ENCODE results near the gene TECTA.

Gene TECTA

DNA sequence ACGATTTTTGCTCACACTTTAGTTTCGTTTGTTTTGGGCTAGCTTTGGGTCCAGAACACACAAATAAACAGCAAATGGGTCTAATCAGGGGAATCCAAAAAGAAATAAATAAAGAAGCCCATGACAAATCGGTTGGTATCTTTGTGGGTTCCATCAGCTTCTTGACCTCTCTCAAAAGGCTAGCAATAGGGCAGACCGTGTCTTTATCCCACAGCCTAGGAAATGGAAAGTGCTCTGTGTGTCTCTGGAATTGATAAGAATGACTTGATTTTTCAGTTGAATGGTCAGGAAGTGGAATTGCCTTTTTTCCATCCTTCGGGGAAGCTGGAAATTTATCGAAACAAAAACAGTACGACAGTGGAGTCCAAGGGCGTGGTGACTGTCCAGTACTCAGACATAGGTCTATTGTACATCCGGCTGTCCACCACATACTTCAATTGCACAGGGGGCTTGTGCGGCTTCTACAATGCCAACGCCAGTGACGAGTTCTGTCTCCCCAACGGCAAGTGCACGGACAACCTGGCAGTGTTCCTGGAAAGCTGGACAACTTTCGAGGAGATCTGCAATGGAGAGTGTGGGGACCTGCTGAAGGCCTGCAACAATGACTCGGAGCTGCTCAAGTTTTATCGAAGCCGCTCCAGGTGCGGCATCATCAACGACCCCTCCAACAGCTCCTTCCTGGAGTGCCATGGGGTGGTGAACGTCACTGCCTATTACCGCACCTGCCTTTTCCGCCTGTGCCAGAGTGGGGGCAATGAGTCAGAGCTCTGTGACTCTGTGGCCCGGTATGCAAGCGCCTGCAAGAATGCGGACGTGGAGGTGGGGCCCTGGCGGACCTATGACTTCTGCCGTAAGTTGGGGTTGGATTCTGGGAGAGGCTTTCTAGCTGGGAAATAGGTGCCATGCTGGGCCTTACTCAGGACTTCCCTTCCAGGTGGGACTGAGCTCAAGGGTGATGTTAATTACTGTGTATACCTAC, 28.6 kb downstream of the TECTA start:
- FAIRE-seq (no peak), DNase-seq (ENCODE audit: insufficient read length, low spot score) (no peak)
- no peak for TF ChIP-seq POLR2A (IDR thresholded peaks at IDR 0.05; ENCODE audit: low read depth, low read length)

DNA sequence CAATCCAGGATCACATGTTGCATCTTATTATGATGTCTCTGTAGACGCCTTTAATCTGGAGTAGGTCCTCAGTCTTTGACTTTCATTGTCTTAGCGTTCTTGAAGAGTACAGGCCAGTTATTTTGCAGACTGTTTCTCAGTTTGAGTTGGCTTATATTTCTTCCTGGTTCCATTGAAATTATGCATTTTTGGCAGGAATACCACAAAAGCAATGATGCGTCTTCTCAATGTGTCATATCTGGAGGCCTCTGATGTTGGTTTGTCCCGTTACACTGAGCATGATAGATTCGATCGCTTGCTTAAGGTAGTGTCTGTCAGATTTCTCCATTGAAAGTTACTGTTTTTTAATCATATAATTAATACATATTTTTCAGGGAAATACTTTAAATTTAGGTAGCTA, 30.6 kb downstream of the TECTA start:
- DNase-seq (ENCODE audit: insufficient read length, low spot score) (no peak), FAIRE-seq (no peak)
- no peak for TF ChIP-seq POLR2A (IDR thresholded peaks at IDR 0.05; ENCODE audit: low read depth, low read length)

DNA sequence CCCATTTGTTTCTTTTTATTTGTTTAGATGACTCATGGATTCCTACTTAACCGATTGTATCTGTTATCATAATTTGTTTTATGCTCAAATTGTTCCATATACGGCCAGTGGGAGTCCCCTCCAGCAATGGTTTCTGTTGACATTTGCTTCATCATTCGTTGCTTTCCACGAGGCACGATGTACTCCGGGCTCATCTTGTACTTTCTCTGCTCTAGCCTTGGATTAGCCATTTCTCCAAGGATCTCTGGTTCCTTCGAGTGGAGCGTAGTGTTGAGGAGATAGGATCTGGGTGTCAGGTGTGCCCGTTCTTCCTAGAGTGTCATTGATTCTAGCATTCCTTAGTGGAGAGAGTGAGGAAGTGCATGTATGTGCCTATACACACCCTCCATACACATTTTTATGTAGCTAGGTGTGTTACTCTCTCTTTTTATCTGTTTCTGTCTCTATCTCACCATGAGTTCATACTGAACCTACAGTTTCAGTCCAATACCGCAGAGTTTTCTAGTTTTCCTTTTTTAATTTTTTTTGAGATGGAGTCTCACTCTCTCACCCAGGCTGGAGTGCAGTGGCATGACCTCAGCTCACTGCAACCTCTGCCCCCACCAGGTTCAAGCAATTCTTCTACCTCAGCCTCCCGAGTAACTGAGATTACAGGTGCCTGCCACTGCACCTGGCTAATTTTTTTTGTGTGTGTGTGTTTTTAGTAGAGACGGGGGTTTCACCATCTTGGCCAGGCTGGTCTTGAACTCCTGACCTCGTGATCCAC, 31.4 kb downstream of the TECTA start:
- DNase-seq (ENCODE audit: insufficient read length, low spot score) (no peak), FAIRE-seq (no peak)
- no peak for TF ChIP-seq POLR2A (IDR thresholded peaks at IDR 0.05; ENCODE audit: low read depth, low read length)

DNA sequence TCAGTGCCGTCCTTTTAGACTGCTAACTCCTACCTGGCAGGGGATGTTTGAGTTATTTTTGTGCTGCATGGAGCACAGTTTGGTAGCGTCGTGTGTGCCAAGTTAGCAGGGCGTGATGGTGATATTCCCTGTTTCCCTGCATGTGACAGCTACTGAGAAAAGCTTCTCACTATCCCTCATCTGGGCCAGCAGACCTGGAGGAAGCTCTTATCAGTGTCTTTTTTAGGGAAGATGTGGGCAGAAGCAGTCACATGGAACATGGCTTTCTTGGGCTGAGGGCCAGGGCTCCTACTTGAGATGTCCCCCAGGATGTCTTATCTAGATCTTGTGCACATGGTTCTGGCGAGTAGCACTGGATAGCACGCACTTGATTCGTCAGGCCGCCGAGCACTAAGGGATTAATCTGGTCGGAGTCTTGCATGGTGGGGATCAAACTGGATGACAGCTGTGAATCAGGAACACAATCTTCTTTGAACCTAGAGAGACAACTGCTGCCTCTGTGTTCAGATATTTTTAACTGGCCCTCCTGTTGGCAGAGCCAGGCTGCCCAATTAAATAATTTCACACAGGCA, 33.8 kb downstream of the TECTA start:
- no peak for DNase-seq (ENCODE audit: insufficient read length, low spot score)
- TF ChIP-seq POLR2A (IDR thresholded peaks at IDR 0.05; ENCODE audit: low read depth, low read length), result no peak
- FAIRE-seq, result no peak

DNA sequence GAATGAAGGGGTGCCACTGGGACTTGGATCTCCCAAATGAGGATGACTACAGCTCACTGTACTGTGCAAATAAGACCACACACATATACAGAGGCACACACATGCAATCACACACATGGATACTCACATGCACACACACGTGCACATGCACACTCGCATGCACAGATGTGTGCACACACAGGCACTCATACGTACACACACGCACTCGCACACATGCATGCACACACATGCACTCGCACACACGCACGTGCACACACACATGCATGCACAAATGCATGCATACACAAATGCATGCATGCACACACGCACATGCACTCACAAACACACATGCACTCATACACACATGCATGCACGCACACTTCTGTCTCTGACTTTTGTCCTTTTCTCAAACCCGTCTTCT, 36.0 kb downstream of the TECTA start:
- no peak for DNase-seq (ENCODE audit: insufficient read length, low spot score)
- FAIRE-seq, result no peak
- TF ChIP-seq POLR2A (IDR thresholded peaks at IDR 0.05; ENCODE audit: low read depth, low read length), result no peak

DNA sequence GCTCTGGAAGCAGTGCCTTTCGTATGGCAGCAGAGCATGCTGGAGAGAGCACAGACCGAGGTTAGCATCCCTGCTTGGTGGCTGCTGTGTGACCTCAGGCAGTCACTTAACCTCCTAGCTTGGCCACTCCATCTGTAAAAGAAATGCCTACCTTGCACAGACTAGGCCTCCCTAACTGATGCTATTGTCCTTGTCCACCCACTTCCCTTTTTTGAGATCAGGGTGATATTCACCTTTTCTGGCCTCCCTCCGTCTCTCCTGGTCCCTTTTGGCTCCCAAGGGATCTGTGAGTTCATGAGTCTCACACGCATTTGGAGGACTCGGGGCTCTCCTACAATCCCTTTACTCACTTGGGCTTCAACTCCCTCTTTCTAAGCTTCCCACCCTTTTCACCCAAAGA, 37.2 kb downstream of the TECTA start:
- FAIRE-seq (no peak), DNase-seq (ENCODE audit: insufficient read length, low spot score) (no peak)
- TF ChIP-seq POLR2A (IDR thresholded peaks at IDR 0.05; ENCODE audit: low read depth, low read length), result no peak

DNA sequence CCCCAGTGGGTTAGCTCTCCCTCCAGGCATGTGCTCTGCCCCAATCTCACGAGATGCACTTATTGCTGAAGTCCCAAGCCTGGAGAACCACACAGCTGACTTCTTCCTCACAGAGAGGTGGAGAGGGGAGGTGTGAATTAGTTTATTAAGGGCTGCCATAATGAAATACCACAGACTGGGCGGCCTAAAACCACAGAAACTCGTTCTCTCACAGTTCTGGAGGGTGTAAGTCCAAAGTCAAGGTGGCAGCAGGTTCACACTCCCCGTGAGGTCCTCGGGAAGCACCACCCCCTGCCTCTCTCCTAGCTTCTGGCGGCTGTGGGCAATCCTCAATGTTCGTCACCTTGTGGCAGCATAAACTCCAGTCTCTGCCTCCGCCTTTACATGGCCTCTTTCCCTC, 39.3 kb downstream of the TECTA start:
- DNase-seq (ENCODE audit: insufficient read length, low spot score), result no peak
- no peak for FAIRE-seq
- no peak for TF ChIP-seq POLR2A (IDR thresholded peaks at IDR 0.05; ENCODE audit: low read depth, low read length)

DNA sequence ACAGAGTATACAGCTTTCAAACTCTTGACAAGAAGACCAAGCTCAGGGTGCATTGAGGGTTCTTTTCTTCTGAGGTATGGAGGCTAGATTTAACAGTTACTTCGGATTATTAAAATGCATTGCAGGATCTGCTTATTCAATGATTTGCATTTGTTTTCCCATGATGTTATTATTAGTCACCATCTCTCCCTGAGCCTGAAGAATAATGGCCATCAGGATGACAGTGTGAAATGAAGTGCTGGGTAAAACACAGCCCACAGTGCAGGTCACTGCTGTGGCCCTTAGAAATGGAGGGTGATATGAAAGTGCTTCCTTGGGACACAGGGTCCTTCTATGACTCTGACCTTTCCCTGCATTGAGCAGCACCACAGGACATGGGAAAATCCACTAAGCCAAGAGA, 40.0 kb downstream of the TECTA start:
- no peak for TF ChIP-seq POLR2A (IDR thresholded peaks at IDR 0.05; ENCODE audit: low read depth, low read length)
- FAIRE-seq, result no peak

DNA sequence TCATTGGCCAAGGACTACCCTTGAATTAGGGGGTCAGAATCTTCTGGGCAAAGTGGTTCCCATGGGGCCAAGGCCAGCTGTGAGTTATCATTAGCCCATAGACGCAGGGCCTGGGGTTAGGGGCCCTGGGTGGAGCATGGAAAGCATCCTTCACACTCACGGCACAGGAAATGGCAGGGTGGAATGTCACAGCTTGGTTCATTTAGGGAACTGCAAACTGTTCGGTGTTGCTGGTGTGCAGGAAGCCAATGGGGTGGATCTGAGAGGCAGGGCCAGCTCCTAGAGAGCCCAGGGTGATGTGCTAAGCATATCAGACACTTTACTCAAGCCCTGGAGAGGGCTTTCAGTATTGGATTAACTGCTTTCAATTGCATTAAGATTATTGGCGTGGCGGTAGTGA, 42.9 kb downstream of the TECTA start:
- TF ChIP-seq POLR2A (IDR thresholded peaks at IDR 0.05; ENCODE audit: low read depth, low read length), result no peak
- DNase-seq (ENCODE audit: insufficient read length, low spot score) (no peak), FAIRE-seq (no peak)

More for the DNA sequence above, 40.0 kb downstream of the TECTA start:
- no peak for DNase-seq (ENCODE audit: insufficient read length, low spot score)

DNA sequence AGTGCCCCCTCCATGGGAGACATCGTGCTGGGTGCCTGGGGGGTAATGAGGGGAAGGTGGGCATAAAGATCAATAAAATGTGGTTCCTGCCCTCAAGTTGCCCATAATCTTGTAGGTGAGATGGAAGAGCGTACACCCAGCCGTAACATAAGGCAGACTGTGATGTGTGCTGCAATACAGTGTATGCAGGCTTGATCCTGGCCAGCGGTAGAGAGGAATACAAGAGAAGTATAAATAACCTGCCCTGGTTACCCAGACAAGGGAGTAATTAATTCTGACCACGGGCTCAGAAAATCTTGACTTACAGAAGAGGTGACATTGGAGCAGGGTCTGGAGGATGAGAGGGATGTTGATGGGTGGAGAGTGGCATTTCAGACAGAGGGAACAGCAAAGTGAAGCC, 43.7 kb downstream of the TECTA start:
- FAIRE-seq, result no peak

DNA sequence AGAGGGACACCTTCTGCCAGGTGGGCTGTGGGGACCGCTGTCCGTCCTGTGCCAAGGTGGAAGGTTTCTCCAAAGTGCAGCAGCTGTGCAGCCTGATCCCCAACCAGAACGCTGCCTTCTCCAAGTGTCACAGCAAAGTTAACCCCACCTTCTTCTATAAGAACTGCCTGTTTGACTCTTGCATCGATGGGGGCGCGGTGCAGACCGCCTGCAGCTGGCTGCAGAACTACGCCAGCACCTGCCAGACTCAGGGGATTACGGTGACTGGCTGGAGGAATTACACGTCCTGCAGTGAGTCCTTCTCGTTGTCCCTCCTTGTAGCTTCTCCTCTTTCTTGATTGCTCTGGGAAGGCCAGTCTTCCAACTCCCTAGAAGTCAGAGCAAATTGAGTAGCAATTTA, 44.8 kb downstream of the TECTA start:
- DNase-seq (ENCODE audit: insufficient read length, low spot score) (no peak), FAIRE-seq (no peak)
- TF ChIP-seq POLR2A (IDR thresholded peaks at IDR 0.05; ENCODE audit: low read depth, low read length), result no peak

More for the DNA sequence above, 43.7 kb downstream of the TECTA start:
- DNase-seq (ENCODE audit: insufficient read length, low spot score), result no peak
- no peak for TF ChIP-seq POLR2A (IDR thresholded peaks at IDR 0.05; ENCODE audit: low read depth, low read length)

DNA sequence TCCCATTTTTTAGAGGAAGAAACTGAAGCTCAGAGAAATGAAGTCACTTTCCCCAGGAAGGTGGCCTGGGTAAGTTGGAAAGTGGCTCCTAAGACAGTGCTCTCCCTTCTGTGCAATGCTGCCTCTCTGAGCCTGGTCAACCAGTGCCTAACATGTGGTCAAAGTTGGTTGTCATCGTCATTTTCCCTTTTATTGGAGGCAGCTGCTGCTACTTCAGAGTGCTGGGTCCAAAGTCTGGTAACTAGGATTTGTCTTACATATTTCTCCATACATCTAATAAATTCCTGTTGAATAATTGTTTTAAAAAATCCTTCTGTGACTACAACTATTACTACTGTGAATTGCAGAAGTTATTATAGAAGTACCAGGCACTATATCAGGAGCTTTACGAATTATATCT, 48.1 kb downstream of the TECTA start:
- FAIRE-seq, result no peak
- no peak for TF ChIP-seq POLR2A (IDR thresholded peaks at IDR 0.05; ENCODE audit: low read depth, low read length)
- no peak for DNase-seq (ENCODE audit: insufficient read length, low spot score)

DNA sequence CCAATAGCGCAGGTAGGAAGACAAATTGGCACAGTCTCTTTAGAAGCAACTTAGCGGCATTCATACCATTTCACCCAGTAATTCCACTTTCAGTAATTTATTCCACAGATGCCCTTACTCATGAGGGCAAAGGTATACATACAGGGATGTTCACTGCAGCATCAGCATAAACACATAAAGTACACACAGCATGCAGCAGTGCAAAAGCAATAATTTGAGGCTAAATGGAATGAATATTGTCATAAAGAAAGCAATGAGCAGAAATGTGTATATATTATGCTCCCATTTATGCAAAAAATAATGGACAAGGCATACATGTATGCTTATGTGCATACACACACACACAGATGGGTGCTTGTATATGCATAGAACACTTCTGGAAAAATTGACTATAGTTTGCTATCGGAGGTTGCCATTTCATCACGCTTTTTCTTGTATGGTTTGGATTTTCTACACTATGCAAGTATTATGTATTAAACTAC, 50.2 kb downstream of the TECTA start:
- DNase-seq (ENCODE audit: insufficient read length, low spot score) (no peak), FAIRE-seq (no peak)
- no peak for TF ChIP-seq POLR2A (IDR thresholded peaks at IDR 0.05; ENCODE audit: low read depth, low read length)

DNA sequence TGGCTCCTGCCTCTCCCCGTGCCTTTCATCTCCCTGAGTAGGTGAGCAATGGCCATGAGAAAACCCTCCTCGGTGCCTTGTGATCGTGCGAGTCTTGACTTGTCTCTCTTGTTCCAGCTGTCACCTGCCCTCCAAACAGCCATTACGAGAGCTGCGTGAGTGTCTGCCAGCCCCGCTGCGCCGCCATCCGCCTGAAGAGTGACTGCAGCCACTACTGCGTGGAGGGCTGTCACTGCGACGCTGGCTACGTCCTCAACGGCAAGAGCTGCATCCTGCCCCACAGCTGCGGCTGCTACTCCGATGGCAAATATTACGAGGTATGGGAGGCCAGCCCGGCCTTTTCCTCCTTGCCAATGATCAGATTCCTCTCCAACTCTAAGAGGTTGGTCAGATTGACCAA, 51.7 kb downstream of the TECTA start:
- no peak for DNase-seq (ENCODE audit: insufficient read length, low spot score)
- FAIRE-seq, result no peak

More for the DNA sequence above, 51.7 kb downstream of the TECTA start:
- no peak for TF ChIP-seq POLR2A (IDR thresholded peaks at IDR 0.05; ENCODE audit: low read depth, low read length)
